ENCODE data around the gene UPK3B. TPM values are rescaled to one million over a fixed set of nuclear protein-coding genes. Genes with fewer than 3 reads are reported as not detected.

UPK3B gene
- total and polyA plus RNA-seq, 9 of the 15 experiments (the other 6 are each of a cell fraction or from before 2014, with no cell fraction given): not detected

GRCh38 chr7:76513817-76514799 is 3.8 kb downstream of the UPK3B start (continued):
- no peak for TF ChIP-seq ZBTB49 (CRISPR knock-in tag; IDR thresholded peaks at IDR 0.05; ENCODE audit: borderline replicate concordance)
- TF ChIP-seq CBX8 (IDR thresholded peaks at IDR 0.05; ENCODE audit: borderline replicate concordance, extremely low read depth, low read depth, low read length, poor library complexity, severe bottlenecking): no peak
- TF ChIP-seq, protein P1, sequence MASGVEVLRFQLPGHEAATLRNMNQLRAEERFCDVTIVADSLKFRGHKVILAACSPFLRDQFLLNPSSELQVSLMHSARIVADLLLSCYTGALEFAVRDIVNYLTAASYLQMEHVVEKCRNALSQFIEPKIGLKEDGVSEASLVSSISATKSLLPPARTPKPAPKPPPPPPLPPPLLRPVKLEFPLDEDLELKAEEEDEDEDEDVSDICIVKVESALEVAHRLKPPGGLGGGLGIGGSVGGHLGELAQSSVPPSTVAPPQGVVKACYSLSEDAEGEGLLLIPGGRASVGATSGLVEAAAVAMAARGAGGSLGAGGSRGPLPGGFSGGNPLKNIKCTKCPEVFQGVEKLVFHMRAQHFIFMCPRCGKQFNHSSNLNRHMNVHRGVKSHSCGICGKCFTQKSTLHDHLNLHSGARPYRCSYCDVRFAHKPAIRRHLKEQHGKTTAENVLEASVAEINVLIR (CRISPR knock-in tag; IDR thresholded peaks at IDR 0.05): no peak
- no peak for TF ChIP-seq ZNF217 (CRISPR knock-in tag; IDR thresholded peaks at IDR 0.05)

Data from K562 (cell line).